HT-29 (cell line): ENCODE data around the gene ZNF33A. TPM values are rescaled to one million over a fixed set of nuclear protein-coding genes. Genes with fewer than 3 reads are reported as not detected.
A peak's percentile ranks its signal among the peaks of the same experiment; 100 is the strongest.
"Not testable (repeated sequence)": the region's sequence is repeated elsewhere in the genome, so short reads cannot be mapped to it uniquely, and the experiment has no call there.

ENCODE experiments used
- DNase-seq: peaks from one replicate; pipeline ENCODE4 v3.0.0-alpha.2; 2015; ENCODE audit warnings: low spot score
- small RNA-seq: library from RNA; depleted of rRNA; stranded (forward); fragments of <200 nt; gene quantifications from one replicate; pipeline ENCODE3, GENCODE V24; 2014
- total RNA-seq: library from RNA; depleted of rRNA; stranded (reverse); fragments of >200 nt; shearing (Covaris generic); gene quantifications from 2 replicates; pipeline ENCODE4 v1.2.3, GENCODE V29; 2014; rRNA removed

The ZNF33A gene
- total RNA-seq, 1 experiment from 2014 or later, result 18.6 TPM

- DNase-seq, result no peak
Measured at GRCh38 chr10:38045129-38045528, 34.7 kb downstream of the ZNF33A start.

DNA sequence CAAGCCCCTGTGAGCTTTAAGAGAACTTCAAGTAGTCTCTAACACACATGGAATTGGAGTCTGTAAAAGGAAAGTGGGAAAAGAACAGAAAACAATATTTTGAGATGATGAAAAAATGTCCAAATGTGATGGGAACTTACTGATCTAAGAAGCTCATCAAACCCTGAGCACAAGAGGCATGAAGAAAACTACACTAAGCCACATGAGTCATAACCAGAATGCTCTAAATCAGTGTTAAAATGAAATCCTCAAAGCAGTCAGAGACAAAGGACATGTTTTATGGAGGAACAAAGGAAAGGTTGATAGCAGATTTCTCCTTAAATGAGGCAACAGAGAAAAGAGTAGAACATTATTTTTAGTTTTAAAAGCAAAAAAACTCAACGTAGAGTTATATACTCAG is 37.2 kb downstream of the ZNF33A start:
- no peak for DNase-seq

DNA sequence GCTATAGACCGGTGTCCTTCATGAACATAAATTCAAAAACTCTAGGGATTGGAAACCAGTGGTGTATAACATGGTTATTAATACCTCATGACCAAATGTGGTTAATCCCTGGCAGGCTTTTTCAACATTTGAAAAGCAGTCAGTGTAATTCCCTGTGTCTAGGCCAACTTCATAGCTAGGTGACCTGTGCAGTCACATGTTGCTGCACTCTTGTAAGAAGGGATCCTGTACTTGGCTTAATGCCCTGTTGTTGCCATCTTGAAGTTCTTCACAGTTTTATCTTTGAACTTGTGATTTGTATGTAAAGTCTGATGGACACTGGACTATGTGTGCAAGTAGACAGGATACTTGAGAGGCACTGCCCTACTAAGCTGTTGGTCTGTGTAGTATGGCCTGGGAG is 39.7 kb downstream of the ZNF33A start:
- no peak for DNase-seq

GRCh38 chr10:38054361-38054797 is 43.9 kb downstream of the ZNF33A start:
- DNase-seq, result no peak

GRCh38 chr10:38055274-38055894 is 44.9 kb downstream of the ZNF33A start:
- DNase-seq, result not testable (repeated sequence)

DNA sequence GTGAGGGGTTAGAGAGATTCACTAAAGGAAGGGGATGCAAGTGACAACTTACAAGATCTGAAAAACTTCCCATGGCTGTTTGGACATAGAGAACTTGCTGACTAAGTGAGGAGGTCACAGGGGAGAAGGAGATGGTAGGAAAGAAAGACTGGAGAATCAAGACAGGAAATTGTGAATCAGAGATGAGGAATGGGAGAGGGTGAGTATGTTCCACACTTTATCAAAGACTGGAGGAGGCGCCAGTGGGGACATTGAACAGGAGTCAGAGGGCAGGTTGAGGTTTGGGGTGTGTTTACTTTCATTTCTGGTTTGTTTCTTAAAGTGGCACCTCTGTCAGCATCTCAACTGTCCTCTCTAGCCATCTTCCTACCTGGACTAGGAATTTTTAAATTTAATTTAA is 59.2 kb downstream of the ZNF33A start:
- DNase-seq, result not testable (repeated sequence)

DNA sequence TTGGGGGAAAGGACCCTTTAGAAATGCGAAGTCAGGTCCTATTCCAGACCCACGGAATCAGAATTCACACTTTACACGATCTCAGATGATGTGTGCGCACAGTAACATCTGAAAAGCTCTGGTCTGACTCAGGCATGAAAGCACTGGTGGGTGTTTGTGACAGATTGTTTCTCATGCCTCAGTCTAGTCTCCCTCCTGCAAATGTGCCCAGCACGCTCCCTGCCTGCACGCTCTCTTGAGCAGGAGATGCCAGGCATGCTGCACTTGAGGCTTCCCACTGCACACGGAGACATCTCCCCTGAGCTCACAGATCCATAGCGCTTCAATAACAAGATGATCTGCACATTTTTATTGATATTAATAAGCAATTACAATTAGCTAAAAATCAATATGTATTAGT is 60.0 kb downstream of the ZNF33A start:
- DNase-seq, result no peak

- DNase-seq, result no peak
Measured at GRCh38 chr10:38072552-38072951, 62.1 kb downstream of the ZNF33A start.

- no peak for DNase-seq
Measured at GRCh38 chr10:38076687-38077086, 66.2 kb downstream of the ZNF33A start.

- not testable (repeated sequence) for DNase-seq
Measured at GRCh38 chr10:38093318-38093717, 82.8 kb downstream of the ZNF33A start.

DNA sequence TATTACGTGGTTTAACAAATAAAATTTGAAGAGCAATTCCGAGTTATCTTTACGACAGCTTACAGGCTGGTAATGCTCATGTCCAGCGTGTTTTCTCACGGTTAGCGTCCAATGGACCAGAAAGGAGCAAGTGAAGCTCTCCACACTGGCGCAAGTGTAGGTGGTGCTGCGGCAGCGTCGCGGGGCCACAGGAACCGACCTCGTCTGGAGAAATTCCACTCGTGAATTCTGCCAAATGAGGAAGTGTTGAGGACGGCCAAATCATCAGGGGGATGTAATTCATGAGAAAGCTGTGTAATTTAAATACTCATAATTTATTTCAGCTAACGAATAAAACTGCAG is 83.3 kb downstream of the ZNF33A start:
- DNase-seq, result no peak

- DNase-seq, result peak; percentile 96
Measured at GRCh38 chr10:38094158-38094926, 83.9 kb downstream of the ZNF33A start, which contains the start of gene ZNF37A. Gene ZNF37A (plus strand): TSS chr10:38094337. CDS start chr10:38096618, 2,281 bp downstream.

DNA sequence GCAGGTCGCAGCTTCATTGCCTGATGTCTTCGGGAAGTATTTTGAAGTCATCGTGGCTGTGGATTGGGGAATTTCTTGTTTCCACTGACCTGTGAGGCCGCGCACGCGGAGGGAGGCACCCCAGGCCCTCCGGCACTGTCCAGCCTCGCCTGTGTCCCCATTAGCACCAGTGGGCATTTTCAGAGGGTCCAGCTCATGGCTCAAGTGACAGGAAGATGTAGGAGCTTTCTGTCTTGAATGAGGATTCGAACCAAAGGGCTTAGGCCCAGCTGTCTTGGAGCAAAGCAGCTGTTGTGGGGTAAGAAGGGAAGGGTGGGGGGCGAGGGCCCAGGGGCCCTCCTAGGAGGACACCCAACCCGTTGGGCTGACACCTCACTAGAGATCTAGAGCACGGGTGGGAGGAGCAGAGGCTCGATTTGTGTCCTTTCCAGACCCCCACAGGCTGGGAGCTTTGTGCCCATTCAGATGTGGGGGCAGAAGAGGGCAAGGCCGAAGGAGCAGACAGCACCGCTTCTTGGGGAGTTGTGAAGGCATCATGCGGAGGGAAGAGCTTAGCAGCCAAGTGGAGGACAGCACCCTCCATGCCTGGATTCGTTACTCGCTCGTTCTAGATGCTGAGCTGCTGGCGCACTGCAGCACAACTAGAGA is 84.6 kb downstream of the ZNF33A start:
- DNase-seq, result no peak

- DNase-seq, result no peak
Measured at GRCh38 chr10:38102880-38103279, 92.4 kb downstream of the ZNF33A start.

- DNase-seq, result no peak
Measured at GRCh38 chr10:38103756-38104155, 93.3 kb downstream of the ZNF33A start.

DNA sequence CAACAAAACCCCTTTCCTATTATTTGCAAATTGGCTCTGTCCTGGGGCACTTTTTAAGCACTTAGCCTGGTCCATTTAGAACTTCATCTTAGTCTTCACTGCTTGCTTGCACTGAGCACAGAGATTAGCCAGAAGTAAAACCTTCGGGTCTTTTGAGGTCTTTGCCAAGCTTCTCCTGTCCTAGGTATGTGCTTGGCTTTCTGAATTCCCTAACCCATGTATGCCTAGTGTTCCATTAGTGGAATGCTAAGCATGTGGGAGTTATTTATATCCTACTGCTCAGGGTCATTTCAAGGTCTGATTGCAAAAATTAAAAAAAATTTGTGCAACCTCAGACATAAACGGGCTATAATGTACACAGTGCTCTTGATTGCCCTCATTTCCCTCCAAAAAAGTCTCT is 101.7 kb downstream of the ZNF33A start:
- DNase-seq, result no peak

Small RNA genes lying within 50 kb of the gene (small RNA-seq; reads per million reads assigned to genes)
- not detected for gene AL161931.1
- gene FXYD6P2, result not detected
- gene RF00019, result not detected
- gene RNU6-795P, result not detected

Other genes starting within 250 kb of the ZNF33A start
- 3.4 and 4.7 TPM in 2 replicates for gene ZNF248, start 153.1 kb upstream of the ZNF33A start, total RNA-seq
- gene ZNF25, start 34.0 kb upstream of the ZNF33A start, total RNA-seq, result 0.15 and 0.60 TPM in 2 replicates
- 2.9 and 5.9 TPM in 2 replicates for gene ZNF37A, start 83.7 kb downstream of the ZNF33A start, total RNA-seq